GM18498 (cell line): ENCODE results near the gene IL17REL.

Source experiments
- ATAC-seq: cut with Tn5 transposase; IDR thresholded peaks from one replicate; pipeline ENCODE4 v1.9.1; 2021; ENCODE audit warnings: mild to moderate bottlenecking, moderate library complexity; ENCODE audit not compliant: unreplicated experiment

IL17REL gene

DNA sequence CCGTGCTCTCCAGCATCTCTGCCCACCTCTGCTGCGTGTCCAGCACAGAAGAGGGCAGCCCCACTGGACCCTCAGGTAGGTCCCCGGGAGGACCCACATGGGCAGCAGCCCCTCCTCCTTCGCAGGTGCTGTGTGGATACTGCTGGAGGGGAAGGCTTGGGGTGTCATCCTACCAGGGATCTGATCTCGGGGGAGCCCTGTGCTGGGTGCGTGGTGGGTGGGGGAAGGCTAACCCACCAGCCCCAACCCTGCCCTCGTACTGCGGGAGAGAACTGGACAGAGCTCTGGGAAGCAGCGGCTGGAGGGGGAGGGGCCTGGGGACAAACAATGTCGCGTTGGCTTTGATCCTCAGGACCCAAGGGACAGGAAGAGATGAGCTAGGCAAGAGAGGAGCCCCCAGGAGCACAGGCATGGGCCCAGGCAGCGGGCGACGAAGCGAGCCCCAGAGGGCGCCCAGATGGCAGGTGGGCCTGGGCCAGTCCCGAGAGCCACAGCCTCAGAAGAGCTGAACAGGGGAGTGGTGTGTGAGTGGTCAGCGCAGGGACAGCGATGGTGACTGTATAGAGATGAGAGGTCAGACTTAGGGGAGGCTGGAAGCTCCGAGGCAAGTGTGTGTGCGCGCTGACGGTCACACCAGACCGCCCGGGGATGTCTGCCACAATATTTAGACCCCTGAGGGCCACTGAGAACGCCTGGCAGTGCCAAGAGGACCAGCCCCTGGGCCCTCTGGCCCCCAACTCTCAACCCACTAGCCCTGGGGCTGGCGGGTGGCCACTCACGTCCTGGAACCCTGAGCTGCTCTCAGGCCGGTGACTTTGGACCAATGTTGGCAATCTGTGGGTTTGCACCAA is 53.4 kb downstream of the IL17REL start:
- ATAC-seq = no peak

DNA sequence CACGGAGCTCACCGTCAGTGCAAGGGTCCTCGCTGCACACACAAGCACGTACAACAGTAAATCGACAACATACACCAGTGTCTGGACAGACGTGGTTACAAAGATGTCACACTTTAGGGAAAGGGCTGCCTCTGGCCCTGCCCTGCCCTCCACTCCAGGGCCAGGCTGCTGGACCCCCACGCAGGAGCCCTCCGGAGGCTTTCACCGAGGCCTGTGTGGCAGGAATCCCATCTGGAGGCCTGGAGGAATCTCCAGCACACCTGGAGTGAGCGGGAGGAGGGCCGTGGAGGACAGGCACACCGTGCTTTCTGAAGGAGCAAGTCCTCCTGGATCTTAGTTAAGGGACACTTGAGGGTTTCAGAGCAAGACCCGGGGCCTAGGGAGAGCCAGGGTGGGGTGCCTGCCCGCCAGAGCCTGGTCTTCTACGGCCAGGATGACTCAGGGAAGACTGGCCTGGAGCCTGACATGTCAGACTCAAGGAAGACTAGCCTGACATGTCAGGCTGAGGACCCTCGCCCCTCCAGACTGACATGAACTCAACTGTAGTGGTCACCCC is 54.1 kb downstream of the IL17REL start:
- ATAC-seq = no peak

DNA sequence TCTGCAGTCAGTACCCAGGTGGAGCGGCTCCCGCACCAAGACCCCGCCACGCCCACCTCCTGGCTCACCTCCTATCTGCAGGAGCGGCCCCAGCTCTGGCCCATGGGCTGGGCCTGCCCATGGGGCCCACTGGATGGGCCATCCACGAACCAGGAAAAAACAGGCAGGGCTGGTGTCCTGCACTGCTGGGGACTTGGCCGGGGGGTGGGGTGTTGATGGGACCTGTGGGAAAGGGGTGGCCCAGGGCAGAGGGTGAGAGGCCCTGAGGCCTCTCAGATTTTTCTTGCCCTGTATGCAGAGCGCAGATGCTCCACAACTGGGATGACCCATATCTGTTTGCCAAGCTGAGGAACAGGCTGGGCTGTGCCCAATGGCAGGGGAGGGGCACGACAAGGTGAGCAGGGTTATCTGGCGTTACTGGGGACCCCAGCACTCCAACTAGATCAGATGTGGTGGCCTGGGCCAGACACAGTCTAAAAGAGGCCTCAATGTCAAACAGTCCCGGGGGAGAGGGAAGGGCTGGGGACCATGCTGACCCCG is 54.7 kb downstream of the IL17REL start:
- no peak for ATAC-seq

- no peak for ATAC-seq
These were observed 55.4 kb downstream of the IL17REL start for GRCh38 chr22:49956914-49957825.

DNA sequence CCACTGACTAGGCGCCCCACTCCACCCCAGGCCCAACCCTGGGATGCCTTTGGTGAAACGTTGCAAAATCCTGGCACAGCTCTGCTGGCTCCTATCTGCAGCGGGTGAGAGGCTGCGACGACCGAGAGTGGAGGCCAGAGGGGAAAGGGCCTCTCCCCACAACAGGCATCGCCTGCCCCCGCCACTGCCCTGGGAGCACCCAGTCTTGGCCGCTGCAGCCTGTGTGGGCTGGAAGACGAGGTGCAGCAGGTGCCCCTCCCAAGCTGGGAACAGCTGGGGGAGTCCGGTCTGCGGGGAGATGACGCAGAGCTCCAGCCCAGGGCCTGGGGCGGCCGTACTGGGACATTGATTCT is 56.2 kb downstream of the IL17REL start:
- ATAC-seq = no peak

DNA sequence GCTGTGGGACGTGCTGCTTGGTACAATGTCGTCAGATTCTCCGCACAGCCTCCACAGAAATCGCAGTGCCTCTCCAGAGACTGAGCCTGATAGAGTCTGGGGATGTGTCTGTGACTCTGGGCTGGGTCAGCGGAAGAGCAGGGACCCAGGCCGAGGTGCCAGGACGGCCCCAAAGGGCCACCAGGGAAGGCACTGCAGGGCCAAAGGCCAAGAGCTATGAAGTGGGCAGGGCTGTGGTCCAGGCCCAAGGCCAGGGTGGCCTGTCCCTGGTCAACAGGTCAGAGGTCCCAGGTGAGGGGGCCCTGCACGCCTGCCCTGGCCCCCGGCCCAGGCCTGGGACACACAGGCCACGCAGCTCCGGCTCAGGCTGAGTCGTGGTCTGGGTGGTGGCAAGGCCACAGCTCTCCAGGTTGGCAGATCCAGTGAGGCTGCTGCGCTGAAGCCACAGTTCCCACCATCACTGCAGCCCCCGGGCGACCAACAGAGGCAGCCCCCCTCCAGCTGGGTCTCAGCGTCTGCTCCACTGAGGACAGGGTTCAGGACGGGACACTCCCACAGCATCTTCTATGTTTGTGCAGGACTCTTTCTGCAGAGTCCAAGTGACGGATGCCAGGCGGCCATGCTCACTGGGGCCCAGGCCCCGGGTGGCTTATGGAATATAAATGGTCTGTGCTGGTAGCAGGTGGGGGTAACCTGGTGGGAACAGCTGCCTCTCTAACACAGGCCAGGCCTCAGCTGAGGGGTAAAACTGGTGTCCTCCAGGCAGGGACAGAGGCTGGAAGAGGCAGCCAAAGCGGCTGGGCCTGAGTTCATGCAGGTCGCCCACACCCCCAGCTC is 56.8 kb downstream of the IL17REL start:
- ATAC-seq = no peak

- no peak for ATAC-seq
These were observed 57.5 kb downstream of the IL17REL start for GRCh38 chr22:49954991-49955580.

GRCh38 chr22:49954354-49954753 is 58.2 kb downstream of the IL17REL start:
- no peak for ATAC-seq

DNA sequence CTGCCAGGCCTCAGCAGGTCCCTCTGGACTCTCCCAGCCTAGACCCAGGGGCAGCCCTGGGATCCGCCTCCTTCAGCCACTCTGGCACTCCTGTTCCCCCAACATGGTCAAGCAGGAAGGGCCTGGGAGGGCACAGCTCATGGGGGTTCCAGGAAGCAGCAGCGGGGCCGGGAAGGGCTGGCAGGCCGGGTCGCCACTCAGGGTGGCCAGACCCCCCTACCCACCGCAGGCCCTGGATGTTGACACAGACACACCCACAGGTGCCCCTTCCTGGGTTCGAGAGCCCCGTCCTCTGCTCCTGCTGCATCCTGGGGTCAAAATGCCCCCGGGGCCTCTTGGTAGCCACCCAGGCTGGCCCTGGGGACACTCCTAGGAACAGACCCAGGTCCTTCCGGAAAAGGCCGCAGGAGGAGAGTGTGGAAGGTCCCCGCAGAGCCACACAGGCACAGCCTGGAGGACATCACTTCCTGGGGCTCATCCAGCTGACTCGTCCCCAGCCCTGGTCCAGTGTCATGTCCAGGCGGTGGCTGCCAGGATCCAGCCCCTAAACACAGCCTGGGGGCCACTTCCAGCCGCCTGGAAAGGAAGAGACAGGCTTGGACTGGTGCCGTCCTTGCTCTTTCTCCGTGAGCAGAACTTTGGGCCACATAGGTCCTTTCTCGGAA is 58.8 kb downstream of the IL17REL start:
- no peak for ATAC-seq

DNA sequence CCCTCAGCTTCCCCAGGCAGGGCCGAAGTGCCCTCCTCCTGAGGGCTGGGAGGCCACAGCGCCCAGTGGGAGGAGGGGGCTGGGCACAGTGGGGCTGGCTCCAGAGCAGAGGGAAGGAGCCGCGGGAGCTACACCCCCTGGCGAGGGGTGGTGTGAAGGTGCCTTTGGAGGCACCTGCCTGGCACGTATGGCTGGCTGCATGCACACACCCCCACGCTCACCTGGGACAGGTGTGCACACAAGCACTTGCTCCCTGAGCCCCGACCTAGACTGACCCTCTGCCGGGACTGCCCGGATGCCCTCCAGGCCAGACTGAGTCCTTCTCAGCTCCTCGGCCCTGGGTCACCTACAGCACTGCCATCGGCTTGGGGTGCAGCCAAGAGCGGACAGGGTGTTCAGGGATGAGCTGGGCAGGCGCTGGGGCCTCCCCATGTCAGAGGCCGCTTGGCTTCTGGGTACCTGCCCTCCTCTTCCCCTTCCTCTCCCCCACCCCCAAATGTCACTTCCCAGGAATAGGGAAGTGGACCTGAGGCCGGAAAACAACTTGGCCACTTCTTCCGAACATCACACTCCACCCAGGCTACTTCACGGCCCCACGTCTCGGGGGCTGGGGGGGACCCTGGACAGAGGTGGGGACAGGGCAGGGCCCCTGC is 59.4 kb downstream of the IL17REL start:
- no peak for ATAC-seq

DNA sequence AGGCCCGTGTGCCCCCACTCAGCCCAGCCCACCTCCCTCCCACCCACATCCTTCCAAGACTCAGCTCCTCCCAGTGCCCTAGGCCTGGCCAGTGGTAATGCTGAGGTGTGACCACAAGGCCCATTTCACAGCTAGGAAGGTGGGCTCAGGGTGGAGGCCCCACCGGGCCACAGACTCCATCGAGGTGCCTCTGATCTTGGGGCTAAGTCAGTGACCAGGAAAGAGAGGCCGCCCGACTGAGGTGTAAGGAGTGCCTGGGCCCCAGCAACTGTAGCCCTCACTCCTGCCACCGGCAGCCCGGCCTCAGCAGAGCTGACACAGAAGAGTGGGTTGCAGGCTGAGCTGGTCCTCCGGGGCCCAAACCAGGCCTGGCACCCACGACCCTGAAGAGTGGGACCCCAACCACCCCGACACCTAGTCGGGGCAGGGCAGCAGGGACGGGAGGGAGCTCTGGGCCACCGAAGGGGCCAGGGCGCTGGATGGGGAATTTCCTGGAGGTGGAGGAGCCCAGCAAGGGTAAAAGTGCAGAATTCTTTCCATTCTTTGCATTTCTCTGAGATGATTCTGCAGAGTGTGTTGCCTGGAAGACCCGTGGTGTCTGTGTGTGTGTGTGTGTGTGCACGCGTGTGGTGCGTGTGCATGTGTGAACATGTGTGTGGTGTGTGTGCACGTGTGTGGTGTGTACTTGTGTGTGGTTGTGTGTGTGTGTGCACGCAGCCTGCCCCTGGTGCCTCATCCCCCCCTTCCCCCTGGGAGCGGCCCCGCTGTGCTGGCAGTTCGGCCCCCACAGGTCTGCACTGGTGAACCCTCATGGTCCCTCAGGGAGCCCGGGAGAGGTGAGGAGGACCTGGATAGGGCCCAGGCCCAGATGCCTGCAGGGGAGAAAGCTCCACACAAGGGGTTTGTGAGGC is 60.3 kb downstream of the IL17REL start:
- no peak for ATAC-seq

DNA sequence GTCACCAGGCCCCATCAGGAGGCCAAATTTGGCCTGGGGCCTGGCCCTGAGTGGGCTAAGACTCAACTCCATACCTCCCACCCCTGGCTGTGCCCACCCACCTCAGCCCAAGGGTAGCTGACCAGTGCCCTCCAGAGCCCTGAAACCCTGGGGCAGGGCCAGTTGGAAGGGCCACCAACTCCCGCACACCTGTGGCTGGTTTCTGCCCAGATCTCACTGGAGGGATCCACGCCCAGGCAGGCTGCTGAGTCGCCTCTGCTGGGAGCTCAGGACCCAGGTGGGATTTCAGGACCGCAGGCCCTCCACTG is 60.9 kb downstream of the IL17REL start:
- ATAC-seq = no peak

DNA sequence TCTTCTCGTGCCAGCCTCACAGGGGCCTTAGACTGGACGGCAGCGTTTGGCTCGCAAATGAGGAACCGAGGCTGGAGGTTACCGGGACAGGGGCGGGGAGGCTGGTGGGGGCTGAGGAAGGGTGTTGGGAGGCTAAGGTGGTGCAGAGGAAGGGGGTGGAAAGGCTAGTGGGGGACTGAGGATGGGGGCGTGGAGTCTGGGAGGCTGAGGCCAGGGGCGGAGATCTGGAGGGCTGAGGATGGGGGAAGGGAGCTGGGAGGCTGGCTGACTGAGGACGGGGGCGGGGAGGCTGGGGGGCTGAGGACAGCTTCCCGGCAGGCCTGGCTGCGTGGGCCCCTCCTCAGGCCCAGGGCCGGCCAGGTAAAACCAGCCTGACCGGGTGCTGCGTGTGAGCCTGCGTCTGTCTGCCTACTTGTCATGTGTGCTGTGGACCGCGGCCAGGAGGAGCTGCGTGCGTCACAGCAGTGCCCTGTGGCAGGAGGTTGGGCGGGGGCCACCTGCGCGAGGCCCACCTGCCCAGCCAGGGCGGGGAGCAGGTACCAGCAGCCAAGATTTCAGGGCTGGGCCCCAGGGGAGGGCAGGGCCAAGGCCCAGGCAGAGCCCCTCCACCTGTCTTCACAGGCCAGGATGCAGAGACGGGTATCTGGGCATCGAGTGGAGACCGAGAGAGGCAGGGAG is 61.4 kb downstream of the IL17REL start:
- no peak for ATAC-seq

GRCh38 chr22:49950396-49950994 is 62.1 kb downstream of the IL17REL start:
- ATAC-seq = no peak

GRCh38 chr22:49949914-49950292 is 62.7 kb downstream of the IL17REL start:
- no peak for ATAC-seq

DNA sequence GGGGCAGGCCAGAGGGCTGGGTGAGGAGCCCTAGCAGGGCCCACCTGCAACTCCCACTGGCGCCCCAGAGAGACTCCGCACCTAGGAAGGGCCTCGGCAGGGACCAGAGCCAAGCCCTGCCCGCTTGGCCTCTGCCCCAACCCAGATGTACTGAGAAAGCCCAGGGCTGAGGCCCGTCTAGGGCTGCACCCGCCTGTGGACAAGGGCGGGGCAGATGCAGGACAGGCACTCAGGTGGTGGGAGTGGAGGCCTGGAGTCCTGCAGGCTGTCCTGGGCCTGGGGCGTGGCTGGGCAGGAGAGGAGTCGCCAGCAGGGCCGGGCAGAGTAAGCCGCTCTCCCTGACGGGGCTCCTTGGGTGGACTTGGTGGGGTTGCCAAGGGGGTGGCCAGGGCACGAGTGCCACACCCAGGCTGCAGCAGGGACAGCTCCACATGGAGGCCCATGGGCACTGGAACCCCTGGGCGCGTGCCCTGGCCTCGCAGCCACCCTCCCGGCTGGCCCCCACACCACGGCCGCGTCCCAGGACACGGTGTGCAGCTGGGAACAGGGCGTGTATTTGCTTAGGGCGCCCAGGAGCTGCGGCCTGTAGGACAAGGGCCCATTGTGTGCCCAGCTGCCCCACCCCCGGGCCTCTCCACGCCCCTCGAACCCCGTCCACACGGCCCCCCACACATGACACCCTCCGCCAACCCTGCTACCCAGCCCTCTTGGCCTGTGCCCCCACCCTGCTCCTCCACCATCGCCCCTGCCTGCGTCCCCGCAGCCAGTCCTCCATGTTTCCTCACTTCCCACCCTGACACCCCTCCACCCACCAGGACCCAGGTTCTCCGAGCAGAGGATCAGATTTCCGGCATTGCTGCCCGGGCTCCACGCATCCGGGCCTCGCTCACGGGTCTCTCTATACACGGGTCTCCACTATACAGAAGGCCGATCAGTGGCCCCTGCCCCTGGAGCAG is 63.3 kb downstream of the IL17REL start:
- ATAC-seq = no peak
